Mucosa of stomach (tissue), 1 donor: ENCODE data around the gene MRPL52.
"Not testable (repeated sequence)": the region's sequence is repeated elsewhere in the genome, so short reads cannot be mapped to it uniquely, and the experiment has no call there.

Source experiments
- H3K27me3 ChIP-seq: one replicate; pipeline ENCODE4 v1.7.0; 2013; ENCODE audit warnings: mild to moderate bottlenecking, low read length; ENCODE audit not compliant: control insufficient read depth, insufficient read depth
- H3K36me3 ChIP-seq: one replicate; pipeline ENCODE4 v1.7.0; 2013; ENCODE audit warnings: low read length; ENCODE audit not compliant: control insufficient read depth, insufficient read depth
- H3K4me1 ChIP-seq: one replicate; pipeline ENCODE4 v1.7.0; 2013; ENCODE audit warnings: mild to moderate bottlenecking, low read length; ENCODE audit not compliant: control insufficient read depth, insufficient read depth
- H3K4me3 ChIP-seq: one replicate; pipeline ENCODE4 v1.7.0; 2013; ENCODE audit warnings: low read length
- H3K9ac ChIP-seq: one replicate; pipeline ENCODE4 v1.7.0; 2013; ENCODE audit warnings: mild to moderate bottlenecking, low read length, moderate library complexity
- H3K9me3 ChIP-seq: one replicate; pipeline ENCODE4 v1.7.0; 2013; ENCODE audit warnings: mild to moderate bottlenecking, low read length, moderate library complexity; ENCODE audit not compliant: control insufficient read depth
- donor health status: Pancreatic carcinoma.

MRPL52 gene

DNA sequence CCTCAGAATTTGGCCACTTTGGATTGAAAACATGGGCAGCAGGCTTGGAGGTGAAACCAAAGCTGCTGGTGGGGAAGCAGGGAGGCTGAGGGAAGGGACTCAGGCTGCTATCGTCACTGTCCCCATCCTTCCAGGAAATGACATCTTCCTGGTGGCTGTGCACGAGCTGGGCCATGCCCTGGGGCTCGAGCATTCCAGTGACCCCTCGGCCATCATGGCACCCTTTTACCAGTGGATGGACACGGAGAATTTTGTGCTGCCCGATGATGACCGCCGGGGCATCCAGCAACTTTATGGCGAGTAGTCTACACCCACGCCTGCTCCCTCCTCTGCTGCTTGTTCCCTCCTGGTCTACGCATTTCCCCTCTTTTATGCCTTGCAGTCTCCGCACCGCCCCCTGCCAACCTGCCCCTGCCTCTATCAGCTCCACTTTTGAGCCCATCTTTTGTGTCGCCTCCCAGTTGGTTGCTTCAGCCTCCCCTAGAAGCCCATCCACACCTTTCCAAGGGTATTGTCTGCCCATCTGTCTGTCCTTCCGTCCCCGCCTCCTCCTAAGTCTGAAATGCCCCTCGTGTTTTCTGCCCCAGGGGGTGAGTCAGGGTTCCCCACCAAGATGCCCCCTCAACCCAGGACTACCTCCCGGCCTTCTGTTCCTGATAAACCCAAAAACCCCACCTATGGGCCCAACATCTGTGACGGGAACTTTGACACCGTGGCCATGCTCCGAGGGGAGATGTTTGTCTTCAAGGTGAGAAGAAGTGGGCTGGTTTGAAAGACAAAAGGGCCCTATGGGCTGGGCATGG is 13.6 kb downstream of the MRPL52 start:
- Histone ChIP-seq H3K9ac (no peak overlapping the region), H3K4me3 (no peak overlapping the region), H3K36me3 (peaks cover 37% of the 10 kb centered on the region), H3K9me3 (no peaks in the 10 kb centered on the region), H3K4me1 (peaks cover 33% of the 10 kb centered on the region), H3K27me3 (no peaks in the 10 kb centered on the region)

- Histone ChIP-seq H3K36me3 (peaks cover 37% of the 10 kb centered on the region), H3K4me1 (peaks cover 28% of the 10 kb centered on the region), H3K9me3 (no peaks in the 10 kb centered on the region), H3K4me3 (no peak overlapping the region), H3K9ac (no peak overlapping the region), H3K27me3 (no peaks in the 10 kb centered on the region)
Observed at GRCh38 chr14:22844221-22845102, 14.8 kb downstream of the MRPL52 start.

- Histone ChIP-seq H3K4me3 (no peak overlapping the region), H3K9ac (no peak overlapping the region), H3K27me3 (no peaks in the 10 kb centered on the region), H3K36me3 (peaks cover 37% of the 10 kb centered on the region), H3K9me3 (no peaks in the 10 kb centered on the region), H3K4me1 (peaks cover 24% of the 10 kb centered on the region)
Observed at GRCh38 chr14:22845103-22845394, 15.4 kb downstream of the MRPL52 start.

DNA sequence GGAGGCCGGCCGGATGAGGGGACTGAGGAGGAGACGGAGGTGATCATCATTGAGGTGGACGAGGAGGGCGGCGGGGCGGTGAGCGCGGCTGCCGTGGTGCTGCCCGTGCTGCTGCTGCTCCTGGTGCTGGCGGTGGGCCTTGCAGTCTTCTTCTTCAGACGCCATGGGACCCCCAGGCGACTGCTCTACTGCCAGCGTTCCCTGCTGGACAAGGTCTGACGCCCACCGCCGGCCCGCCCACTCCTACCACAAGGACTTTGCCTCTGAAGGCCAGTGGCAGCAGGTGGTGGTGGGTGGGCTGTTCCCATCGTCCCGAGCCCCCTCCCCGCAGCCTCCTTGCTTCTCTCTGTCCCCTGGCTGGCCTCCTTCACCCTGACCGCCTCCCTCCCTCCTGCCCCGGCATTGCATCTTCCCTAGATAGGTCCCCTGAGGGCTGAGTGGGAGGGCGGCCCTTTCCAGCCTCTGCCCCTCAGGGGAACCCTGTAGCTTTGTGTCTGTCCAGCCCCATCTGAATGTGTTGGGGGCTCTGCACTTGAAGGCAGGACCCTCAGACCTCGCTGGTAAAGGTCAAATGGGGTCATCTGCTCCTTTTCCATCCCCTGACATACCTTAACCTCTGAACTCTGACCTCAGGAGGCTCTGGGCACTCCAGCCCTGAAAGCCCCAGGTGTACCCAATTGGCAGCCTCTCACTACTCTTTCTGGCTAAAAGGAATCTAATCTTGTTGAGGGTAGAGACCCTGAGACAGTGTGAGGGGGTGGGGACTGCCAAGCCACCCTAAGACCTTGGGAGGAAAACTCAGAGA is 16.3 kb downstream of the MRPL52 start:
- H3K36me3 ChIP-seq: peaks cover 37% of the 10 kb centered on the region

DNA sequence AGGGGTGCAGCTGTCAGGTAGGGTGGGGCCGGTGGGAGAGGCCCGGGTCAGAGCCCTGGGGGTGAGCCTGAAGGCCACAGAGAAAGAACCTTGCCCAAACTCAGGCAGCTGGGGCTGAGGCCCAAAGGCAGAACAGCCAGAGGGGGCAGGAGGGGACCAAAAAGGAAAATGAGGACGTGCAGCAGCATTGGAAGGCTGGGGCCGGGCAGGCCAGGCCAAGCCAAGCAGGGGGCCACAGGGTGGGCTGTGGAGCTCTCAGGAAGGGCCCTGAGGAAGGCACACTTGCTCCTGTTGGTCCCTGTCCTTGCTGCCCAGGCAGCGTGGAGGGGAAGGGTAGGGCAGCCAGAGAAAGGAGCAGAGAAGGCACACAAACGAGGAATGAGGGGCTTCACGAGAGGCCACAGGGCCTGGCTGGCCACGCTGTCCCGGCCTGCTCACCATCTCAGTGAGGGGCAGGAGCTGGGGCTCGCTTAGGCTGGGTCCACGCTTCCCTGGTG is 17.2 kb downstream of the MRPL52 start:
- Histone ChIP-seq H3K36me3 (peaks cover 32% of the 10 kb centered on the region), H3K4me1 (peaks cover 37% of the 10 kb centered on the region), H3K9ac (no peak overlapping the region), H3K27me3 (no peaks in the 10 kb centered on the region), H3K4me3 (no peak overlapping the region), H3K9me3 (no peaks in the 10 kb centered on the region)

More for the DNA sequence above, 16.3 kb downstream of the MRPL52 start:
- peaks cover 29% of the 10 kb centered on the region for H3K4me1 ChIP-seq
- no peak overlapping the region for H3K9ac ChIP-seq
- no peaks in the 10 kb centered on the region for H3K9me3 ChIP-seq
- no peak overlapping the region for H3K4me3 ChIP-seq
- no peaks in the 10 kb centered on the region for H3K27me3 ChIP-seq

GRCh38 chr14:22847661-22848341 is 18.1 kb downstream of the MRPL52 start:
- no peak overlapping the region for H3K9ac ChIP-seq
- H3K27me3 ChIP-seq: no peaks in the 10 kb centered on the region
- H3K4me3 ChIP-seq: no peak overlapping the region
- H3K36me3 ChIP-seq: peaks cover 22% of the 10 kb centered on the region
- H3K4me1 ChIP-seq: peaks cover 46% of the 10 kb centered on the region
- H3K9me3 ChIP-seq: no peaks in the 10 kb centered on the region

DNA sequence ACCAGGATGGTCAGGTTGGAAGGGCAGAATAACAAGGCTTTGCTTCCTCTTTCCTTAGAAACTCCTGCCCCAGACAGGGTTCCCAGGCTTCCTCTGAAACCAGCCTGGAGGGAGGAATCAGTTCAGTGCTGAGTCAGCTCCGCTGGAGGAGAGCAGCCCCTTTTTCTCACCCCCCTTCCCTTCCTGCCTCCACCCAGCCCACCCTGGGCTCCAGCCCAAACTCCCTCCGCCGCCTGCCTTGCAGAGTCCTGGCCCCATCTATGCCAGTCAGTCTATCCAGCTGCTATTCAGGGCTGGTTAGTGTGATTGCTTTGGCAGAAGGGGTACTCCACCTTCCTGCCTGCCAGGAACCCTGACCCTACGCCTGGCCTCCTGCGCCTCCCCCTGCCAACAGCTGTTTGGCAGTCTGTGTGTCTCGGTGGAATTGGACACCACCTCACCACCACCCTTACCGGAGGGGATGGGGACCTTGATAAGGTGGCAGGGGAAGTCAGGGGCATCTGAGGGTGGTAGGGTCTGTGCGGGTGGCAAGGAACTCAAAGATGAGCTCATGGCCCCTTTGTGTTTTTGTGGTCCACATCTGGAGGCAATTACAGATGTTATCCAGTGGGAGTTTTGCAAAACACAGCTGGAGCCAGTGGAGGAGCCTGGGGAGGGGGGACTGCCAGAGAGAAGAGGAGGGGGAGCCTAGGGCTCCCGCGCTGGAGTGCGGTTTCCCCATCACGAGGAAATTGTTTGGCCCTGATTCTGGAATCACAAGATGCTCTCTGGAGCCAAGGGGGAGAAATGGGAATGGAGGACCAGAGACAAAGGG is 18.9 kb downstream of the MRPL52 start:
- Histone ChIP-seq H3K9ac (no peak overlapping the region), H3K27me3 (no peaks in the 10 kb centered on the region), H3K9me3 (no peaks in the 10 kb centered on the region), H3K4me3 (no peak overlapping the region), H3K36me3 (peaks cover 15% of the 10 kb centered on the region), H3K4me1 (peaks cover 54% of the 10 kb centered on the region)

- Histone ChIP-seq H3K4me1 (peaks cover 56% of the 10 kb centered on the region), H3K9me3 (no peaks in the 10 kb centered on the region), H3K4me3 (no peak overlapping the region), H3K27me3 (no peaks in the 10 kb centered on the region), H3K9ac (no peak overlapping the region), H3K36me3 (peaks cover 12% of the 10 kb centered on the region)
Observed at GRCh38 chr14:22849212-22849819, 19.6 kb downstream of the MRPL52 start.

DNA sequence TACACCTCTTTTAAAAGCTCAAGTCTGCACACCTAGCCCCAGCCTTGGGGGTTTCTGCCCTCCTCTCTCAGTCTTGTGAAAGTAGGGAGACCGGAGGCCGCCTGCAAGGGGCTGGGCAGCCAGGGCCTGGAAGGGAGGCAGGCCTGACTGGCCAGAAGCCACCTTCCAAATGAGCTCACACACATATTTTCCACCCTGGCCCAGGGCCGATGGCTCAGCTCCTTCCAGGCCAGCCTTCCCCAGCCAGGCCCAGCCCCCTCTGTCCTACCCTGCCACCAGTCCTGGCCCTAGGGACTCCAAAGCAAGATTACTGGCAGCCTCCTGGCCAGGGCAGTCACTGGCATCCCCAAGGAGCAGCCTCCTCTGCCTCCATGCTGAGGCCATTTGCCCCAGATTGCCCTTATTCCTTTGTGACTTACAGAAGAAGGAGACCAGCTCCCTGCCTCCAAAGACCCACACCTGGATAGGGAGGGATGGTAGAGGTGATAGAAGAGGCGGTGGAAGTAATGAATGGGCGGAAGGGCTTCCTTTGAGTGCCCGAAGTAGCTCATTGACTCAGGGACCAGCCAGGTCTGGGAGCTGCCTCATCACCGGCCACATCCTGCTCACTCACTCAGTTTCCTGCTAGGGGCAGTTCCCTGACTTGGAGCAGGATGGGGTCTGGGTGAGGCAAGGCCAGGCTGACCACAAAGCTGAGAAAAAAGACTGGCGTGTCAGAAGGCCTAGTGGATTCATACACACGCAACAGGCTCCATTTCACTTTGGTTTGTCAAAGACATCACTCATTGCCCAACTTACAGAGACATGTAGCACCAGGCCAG is 21.5 kb downstream of the MRPL52 start:
- no peaks in the 10 kb centered on the region for H3K27me3 ChIP-seq
- peak overlapping the region; percentile 40 for H3K9ac ChIP-seq
- H3K36me3 ChIP-seq: peaks cover 1% of the 10 kb centered on the region
- H3K9me3 ChIP-seq: no peaks in the 10 kb centered on the region
- no peak overlapping the region for H3K4me3 ChIP-seq
- H3K4me1 ChIP-seq: peaks cover 59% of the 10 kb centered on the region

GRCh38 chr14:22852178-22852577 is 22.5 kb downstream of the MRPL52 start:
- H3K9ac ChIP-seq: peak overlapping the region; percentile 71
- not testable (repeated sequence) for H3K36me3 ChIP-seq, H3K27me3 ChIP-seq, H3K9me3 ChIP-seq, H3K4me3 ChIP-seq
- peaks cover 50% of the 10 kb centered on the region for H3K4me1 ChIP-seq
